K562 (cell line): ENCODE data around the gene CD248.

ENCODE experiments used
- CSDE1 ChIP-seq, 2 experiments: fragments of 450-650 bp; IDR thresholded peaks; 2 replicates each; pipeline ENCODE4 v1.6.1; 2016; ENCODE audit warnings: mild to moderate bottlenecking in 1 of 2
- ERF ChIP-seq: fragments of 450-650 bp; formaldehyde crosslinking; IDR thresholded peaks from 2 replicates; pipeline ENCODE4 v1.4.0; 2020; ENCODE audit warnings: mild to moderate bottlenecking, mixed read lengths
- ESRRA ChIP-seq: fragments of 450-650 bp; IDR thresholded peaks from 2 replicates; pipeline ENCODE4 v1.6.1; 2014; ENCODE audit warnings: low read depth, mild to moderate bottlenecking, moderate library complexity, borderline replicate concordance
- MAFK ChIP-seq: IDR thresholded peaks from 2 replicates; pipeline ENCODE4 v1.6.1; 2011; ENCODE audit warnings: low read length, improper control_type of control experiment
- NR3C1 ChIP-seq: sonication (generic); formaldehyde crosslinking; IDR thresholded peaks from 2 replicates; pipeline ENCODE4 v1.8.1; 2022; ENCODE audit warnings: missing genetic modification reagents
- RFX5 ChIP-seq: IDR thresholded peaks from 2 replicates; pipeline ENCODE4 v1.6.1; 2011; ENCODE audit warnings: low read depth, mild to moderate bottlenecking, improper control_type of control experiment, low read length
- TCF7 ChIP-seq: sonication (generic); IDR thresholded peaks from 2 replicates; pipeline ENCODE4 v1.6.1; 2016; ENCODE audit warnings: antibody characterized with exemption, borderline replicate concordance
- TCF7L2 ChIP-seq: fragments of 150-350 bp; IDR thresholded peaks from 2 replicates; pipeline ENCODE4 v1.6.1; 2016; ENCODE audit warnings: low read depth, mild to moderate bottlenecking, low read length, moderate library complexity
- YY1 ChIP-seq, 3 experiments: IDR thresholded peaks; 2 replicates each; pipeline ENCODE4 v1.6.1; 2011; ENCODE audit warnings: low read length in 2 of 3, mild to moderate bottlenecking in 2 of 3, moderate library complexity in 2 of 3, borderline replicate concordance in 1 of 3, control low read depth in 1 of 3, low read depth in 1 of 3; ENCODE audit not compliant: insufficient read depth in 3 of 3, insufficient replicate concordance in 2 of 3, control insufficient read depth in 1 of 3, insufficient read length in 1 of 3; ENCODE audit errors: extremely low read depth in 1 of 3
- ZNF24 ChIP-seq: fragments of 450-650 bp; IDR thresholded peaks from 2 replicates; pipeline ENCODE4 v1.6.1; 2016
- ZNF444 ChIP-seq: fragments of 250-450 bp; sonication (Bioruptor Pico); IDR thresholded peaks from 2 replicates; pipeline ENCODE4 v1.4.0; 2020; ENCODE audit warnings: mild to moderate bottlenecking, moderate library complexity
- TF ChIP-seq, protein P1 (sequence below): fragments of 200-800 bp; sonication (Bioruptor generic); IDR thresholded peaks from 2 replicates; pipeline ENCODE4 v1.6.1; 2016; ENCODE audit warnings: missing genetic modification characterization, missing compliant biosample characterization
- TF ChIP-seq, protein P2 (sequence below), 3 experiments: IDR thresholded peaks in 2 of 3; conservative IDR thresholded peaks in 1 of 3; 2 replicates each; pipeline ENCODE4 v1.5.1; 2011 to 2012; ENCODE audit warnings: low read length in 3 of 3, mild to moderate bottlenecking in 3 of 3, control low read depth in 2 of 3, improper control_type of control experiment in 1 of 3, inconsistent platforms in 1 of 3, low read depth in 1 of 3, mixed read lengths in 1 of 3, moderate library complexity in 1 of 3; ENCODE audit not compliant: insufficient read depth in 2 of 3

DNA sequence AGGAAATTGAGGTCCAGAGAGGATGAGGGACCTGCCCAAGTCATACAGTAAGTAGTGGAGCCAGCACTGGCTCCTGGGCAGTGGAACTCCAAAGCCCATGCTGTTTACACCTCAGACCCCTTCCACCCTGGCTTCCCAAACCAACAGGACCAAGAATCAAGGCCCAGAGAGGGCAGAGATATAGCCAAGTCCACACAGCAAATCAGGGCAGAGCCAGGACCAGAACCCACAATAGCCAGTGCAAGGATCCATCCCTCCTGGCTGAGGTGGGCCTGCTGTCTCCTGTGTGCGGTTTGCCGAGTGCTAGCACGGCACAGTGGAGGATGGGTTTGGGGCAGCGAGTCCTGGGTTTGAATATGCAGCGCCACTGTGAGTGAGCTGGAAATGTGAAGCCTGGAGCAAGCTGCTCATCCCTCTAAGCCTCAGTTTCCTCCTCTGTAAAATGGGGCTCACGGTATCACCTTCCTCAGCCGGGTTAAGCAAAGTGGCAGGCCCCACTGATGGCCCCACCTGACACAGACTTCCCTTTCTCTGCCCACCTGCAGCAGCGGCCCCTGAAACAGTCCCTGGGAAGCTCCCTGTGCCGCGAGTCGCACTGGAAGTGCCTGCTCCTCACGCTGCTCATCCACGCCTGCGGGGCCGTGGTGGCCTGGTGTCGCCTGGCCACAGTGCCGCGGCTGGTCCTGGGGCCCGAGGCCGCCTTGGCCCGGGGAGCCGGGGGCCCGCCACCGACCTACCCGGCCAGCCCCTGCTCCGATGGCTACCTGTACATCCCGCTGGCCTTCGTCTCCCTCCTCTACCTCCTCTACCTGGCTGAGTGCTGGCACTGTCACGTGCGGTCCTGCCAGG is 22.8 kb downstream of the CD248 start:
- TF ChIP-seq YY1 (IDR thresholded peaks at IDR 0.05; ENCODE audit: borderline replicate concordance in 1 of 3, control insufficient read depth in 1 of 3, extremely low read depth in 1 of 3, insufficient read depth in 3 of 3, insufficient read length in 1 of 3, insufficient replicate concordance in 2 of 3, low read depth in 1 of 3, low read length in 2 of 3) (no peak), ZNF24 (no peak), CSDE1 (IDR thresholded peaks at IDR 0.05) (no peak), TCF7L2 (no peak), ESRRA (no peak), ERF (CRISPR knock-in tag) (no peak), RFX5 (no peak), TCF7 (no peak), MAFK (no peak), NR3C1 (CRISPR knock-in tag) (no peak), ZNF444 (CRISPR knock-in tag) (no peak)
- TF ChIP-seq, protein P1, sequence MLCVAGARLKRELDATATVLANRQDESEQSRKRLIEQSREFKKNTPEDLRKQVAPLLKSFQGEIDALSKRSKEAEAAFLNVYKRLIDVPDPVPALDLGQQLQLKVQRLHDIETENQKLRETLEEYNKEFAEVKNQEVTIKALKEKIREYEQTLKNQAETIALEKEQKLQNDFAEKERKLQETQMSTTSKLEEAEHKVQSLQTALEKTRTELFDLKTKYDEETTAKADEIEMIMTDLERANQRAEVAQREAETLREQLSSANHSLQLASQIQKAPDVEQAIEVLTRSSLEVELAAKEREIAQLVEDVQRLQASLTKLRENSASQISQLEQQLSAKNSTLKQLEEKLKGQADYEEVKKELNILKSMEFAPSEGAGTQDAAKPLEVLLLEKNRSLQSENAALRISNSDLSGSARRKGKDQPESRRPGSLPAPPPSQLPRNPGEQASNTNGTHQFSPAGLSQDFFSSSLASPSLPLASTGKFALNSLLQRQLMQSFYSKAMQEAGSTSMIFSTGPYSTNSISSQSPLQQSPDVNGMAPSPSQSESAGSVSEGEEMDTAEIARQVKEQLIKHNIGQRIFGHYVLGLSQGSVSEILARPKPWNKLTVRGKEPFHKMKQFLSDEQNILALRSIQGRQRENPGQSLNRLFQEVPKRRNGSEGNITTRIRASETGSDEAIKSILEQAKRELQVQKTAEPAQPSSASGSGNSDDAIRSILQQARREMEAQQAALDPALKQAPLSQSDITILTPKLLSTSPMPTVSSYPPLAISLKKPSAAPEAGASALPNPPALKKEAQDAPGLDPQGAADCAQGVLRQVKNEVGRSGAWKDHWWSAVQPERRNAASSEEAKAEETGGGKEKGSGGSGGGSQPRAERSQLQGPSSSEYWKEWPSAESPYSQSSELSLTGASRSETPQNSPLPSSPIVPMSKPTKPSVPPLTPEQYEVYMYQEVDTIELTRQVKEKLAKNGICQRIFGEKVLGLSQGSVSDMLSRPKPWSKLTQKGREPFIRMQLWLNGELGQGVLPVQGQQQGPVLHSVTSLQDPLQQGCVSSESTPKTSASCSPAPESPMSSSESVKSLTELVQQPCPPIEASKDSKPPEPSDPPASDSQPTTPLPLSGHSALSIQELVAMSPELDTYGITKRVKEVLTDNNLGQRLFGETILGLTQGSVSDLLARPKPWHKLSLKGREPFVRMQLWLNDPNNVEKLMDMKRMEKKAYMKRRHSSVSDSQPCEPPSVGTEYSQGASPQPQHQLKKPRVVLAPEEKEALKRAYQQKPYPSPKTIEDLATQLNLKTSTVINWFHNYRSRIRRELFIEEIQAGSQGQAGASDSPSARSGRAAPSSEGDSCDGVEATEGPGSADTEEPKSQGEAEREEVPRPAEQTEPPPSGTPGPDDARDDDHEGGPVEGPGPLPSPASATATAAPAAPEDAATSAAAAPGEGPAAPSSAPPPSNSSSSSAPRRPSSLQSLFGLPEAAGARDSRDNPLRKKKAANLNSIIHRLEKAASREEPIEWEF (CRISPR knock-in tag): no peak
- TF ChIP-seq, protein P2, sequence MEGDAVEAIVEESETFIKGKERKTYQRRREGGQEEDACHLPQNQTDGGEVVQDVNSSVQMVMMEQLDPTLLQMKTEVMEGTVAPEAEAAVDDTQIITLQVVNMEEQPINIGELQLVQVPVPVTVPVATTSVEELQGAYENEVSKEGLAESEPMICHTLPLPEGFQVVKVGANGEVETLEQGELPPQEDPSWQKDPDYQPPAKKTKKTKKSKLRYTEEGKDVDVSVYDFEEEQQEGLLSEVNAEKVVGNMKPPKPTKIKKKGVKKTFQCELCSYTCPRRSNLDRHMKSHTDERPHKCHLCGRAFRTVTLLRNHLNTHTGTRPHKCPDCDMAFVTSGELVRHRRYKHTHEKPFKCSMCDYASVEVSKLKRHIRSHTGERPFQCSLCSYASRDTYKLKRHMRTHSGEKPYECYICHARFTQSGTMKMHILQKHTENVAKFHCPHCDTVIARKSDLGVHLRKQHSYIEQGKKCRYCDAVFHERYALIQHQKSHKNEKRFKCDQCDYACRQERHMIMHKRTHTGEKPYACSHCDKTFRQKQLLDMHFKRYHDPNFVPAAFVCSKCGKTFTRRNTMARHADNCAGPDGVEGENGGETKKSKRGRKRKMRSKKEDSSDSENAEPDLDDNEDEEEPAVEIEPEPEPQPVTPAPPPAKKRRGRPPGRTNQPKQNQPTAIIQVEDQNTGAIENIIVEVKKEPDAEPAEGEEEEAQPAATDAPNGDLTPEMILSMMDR (IDR thresholded peaks at IDR 0.05 in 2 of 3, conservative IDR thresholded peaks at IDR 0.05 in 1 of 3; ENCODE audit: insufficient read depth in 2 of 3, low read depth in 1 of 3, low read length in 3 of 3): no peak
